NCI-H1930 (cell line): ENCODE results near the gene C16orf74.

Experiments used
- DNase-seq, 2 experiments: peaks; one replicate each; lab custom pipeline; 2025; lab: John Stamatoyannopoulos, UW

C16orf74 gene

DNA sequence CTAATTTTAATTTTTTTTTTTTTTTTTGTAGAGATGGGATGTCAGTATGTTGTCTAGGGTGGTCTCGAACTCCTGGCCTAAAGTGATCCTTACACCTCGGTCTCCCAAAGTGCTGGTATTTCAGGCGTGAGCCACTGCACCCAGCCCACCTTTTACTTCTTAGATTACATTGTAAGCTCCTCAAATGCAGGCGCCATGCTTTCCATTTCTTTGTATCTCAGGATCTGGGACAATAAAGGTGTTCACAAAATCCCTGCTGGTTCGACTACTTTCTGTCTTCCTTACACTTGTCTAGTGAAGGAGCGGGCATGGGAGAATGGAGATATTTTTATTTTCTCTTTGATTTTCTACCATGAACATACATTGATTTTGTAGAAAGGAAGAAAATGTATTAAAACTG lies 23.2 kb upstream of the C16orf74 start:
- no peak for DNase-seq

- DNase-seq, result no peak
These were observed 22.1 kb upstream of the C16orf74 start for GRCh38 chr16:85773044-85773443.

DNA sequence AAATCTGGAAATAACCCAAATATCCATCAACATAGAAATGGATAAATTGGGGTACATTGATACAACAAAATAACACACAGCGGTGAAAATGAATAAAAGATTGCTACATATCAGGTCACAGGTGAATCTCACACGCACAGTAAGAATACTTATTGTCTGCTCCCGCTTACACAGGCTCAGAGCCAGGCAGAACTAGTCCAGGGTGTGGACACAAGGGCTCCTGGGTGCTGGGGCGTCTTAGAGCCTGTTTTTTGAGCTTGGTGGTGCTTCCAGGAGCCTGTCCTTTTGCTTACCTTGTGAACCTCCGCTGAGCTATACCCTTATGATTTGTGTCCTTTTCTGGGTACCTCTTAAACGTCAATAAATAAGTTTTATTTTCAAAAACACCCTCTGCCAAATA lies 19.8 kb upstream of the C16orf74 start:
- no peak for DNase-seq

DNA sequence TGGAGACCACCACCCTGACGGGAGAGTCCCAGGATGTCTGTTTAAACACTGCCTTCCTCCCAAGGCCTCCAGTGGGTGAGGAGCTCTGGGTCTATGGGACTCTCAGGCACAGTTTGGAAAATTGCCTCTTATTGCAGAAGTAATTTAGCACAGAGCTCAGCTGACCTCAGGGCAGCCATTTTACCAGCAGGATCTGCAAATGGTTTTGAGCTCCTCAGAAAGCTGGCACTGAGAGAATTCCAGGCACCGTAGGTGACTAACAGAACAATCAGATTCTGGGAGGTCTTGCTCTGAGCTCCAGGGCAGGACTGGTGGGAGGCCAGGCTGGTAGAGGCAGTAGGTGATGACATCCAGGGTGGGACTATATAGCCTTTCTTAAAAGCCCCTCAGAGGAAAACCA lies 17.3 kb upstream of the C16orf74 start:
- DNase-seq, result no peak

GRCh38 chr16:85767531-85767930 lies 16.6 kb upstream of the C16orf74 start:
- DNase-seq, result no peak

DNA sequence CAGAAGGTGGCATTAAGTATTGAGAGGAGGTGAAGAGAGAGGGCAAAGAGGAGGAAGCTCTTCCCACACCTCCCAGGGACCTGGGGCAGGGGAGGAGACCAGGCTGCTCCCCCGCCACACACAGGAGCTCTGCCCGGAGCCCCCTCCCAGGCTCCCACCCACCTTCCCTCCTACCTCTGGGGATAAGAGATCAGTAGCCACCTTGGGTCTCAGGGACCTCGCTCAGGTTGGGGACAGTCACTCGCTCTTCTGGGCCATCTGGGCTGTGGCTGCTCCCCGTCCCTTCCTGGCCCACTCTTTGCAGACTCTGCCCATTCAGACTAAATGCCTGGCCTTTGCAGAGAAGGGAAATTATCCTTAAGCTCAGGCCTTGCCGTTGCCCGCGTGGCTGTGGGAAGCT lies 14.9 kb upstream of the C16orf74 start:
- DNase-seq, result no peak

GRCh38 chr16:85765211-85765610 lies 14.3 kb upstream of the C16orf74 start:
- DNase-seq, result no peak

GRCh38 chr16:85763616-85764015 lies 12.7 kb upstream of the C16orf74 start:
- DNase-seq, result no peak

DNA sequence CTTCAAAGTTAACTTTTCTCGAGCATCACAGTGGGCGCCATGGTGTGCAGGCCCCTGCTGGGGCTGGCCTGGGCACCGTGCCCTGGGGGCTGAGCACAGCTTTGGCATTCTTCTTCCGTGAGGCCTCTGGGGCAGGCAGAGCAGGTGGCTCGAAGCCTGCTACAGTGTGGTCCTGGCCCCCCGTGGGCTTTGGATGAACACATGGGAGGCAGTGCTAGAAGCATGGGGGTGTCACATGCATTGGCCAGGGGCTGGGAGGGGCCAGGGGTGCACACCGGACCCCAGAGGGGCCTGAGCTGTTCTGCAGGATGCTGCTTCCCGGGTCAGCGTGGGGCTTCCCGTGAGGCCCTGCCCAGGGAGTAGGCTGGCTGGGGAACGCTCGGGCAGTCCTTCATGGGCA lies 12.1 kb upstream of the C16orf74 start:
- DNase-seq, result no peak

- no peak for DNase-seq
These were observed 11.0 kb upstream of the C16orf74 start for GRCh38 chr16:85761861-85762260.

- no peak for DNase-seq
These were observed 8.9 kb upstream of the C16orf74 start for GRCh38 chr16:85759631-85760419.

DNA sequence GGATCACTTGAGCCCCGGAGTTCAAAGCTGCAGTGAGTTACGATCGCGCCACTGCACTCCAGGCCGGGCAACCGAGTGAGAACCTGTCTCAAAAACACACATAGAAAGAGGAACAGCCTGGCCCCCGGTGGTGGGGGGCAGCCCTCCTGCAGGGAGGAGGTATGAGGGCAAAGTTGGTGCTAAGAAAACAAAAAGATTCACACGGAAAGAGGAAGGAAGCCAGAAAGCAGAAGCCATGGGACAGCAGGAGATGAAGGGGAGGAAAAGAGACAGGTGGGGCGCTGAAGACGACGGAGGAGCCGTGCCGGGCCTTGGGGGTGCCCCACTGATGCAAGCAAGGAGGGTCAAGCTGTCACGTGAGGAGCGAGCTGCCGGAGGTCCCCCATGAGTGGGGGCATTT lies 8.2 kb upstream of the C16orf74 start:
- no peak for DNase-seq

GRCh38 chr16:85757341-85757822 lies 6.5 kb upstream of the C16orf74 start:
- DNase-seq, result no peak

- DNase-seq, result no peak
These were observed 5.3 kb upstream of the C16orf74 start for GRCh38 chr16:85755929-85756768.

DNA sequence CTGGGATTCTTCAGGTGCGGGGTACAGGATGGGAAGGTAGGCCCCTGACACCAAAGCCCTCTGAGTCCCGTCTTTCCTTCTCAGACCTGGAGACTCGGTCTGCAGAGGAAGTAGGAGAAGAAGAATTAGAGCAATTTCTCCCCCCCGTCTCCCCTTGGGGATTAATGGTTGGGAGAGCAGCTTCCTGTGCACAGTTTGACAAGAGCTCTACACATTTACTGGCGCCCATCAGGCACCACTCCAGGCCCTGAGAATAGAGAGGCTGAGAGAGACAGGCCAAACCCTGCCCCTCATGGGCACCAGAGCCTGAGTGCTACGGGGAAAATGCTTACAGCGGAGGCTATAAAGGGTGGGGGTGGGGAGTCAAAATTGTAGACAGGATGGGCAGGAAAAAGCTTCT lies 3.5 kb upstream of the C16orf74 start:
- DNase-seq, result no peak

DNA sequence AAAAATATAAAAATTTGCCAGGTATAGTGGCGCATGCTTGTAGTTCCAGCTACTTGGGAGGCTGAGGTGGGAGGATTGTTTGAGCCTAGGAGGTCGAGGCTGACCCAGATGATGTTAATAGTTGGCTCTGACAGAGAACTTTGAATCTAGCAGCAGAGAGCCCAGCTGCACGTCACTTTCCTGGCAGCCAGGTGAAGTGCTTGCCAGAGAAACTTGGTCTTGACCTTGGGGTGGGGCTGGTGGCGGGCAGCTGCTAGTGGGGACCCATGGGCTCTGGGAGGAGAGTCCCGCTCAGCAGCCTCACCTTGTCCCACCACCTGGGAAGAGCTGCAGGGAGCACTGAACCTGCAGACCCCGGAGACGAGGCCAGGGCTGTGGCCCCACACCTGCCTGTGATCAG lies 3.1 kb upstream of the C16orf74 start:
- DNase-seq, result no peak

- no peak for DNase-seq
These were observed 2.7 kb upstream of the C16orf74 start for GRCh38 chr16:85753559-85753958.

DNA sequence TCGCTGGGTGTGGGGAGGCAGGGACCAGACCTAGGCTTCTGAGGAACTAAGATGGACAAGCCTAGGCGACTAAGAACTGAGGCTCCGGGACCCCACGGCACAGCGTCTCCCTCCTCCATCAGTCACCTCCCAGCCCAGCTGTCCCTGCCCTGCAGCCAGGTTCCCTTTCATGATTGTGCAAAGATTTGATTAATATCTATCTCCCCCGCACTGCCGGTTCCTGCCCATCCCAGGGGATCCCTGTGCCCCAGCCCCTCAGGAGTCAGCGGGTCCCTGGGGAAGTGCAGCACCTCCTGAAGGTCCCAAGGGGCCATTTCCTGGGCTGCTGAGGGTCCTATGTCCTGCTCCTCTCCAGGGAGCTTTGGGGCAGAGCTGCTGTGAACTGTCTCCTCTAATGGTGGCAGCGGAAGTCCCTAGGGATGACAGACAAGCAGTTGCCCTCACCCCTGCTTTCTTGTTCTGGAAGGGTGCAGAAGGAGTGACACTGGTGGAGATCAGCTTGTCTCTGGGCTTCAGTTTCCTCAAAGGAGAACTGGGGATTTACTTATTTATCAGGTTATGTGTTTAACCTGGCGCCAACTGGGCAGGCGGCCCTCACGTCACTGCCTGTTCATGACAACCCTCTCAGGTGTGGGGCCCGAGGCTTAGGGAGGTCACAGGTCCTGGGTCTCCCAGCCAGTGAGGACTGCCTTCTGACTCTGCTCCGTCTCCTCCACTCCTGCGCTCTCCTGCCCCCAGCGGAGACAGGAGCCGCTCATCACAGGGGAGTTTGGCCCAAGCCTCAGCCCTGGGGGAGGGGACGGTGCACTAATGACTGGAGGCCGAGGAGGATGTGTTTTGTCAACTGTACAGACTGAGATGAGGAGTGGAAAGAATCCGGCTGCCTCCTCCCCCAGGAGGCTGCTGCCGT lies 1.9 kb upstream of the C16orf74 start:
- no peak for DNase-seq

GRCh38 chr16:85751698-85752501 lies 1.0 kb upstream of the C16orf74 start:
- DNase-seq, result no peak

GRCh38 chr16:85750146-85750826 lies 610 bp downstream of the C16orf74 start:
- DNase-seq, result peak; percentile 13 to 17

- no peak for DNase-seq
These were observed 1.1 kb downstream of the C16orf74 start for GRCh38 chr16:85749771-85750145.
